GM18861 (cell line): ENCODE data around the gene PRAMEF13.
"Not testable (repeated sequence)": the region's sequence is repeated elsewhere in the genome, so short reads cannot be mapped to it uniquely, and the experiment has no call there.

Source experiments
- ATAC-seq: cut with Tn5 transposase; IDR thresholded peaks from one replicate; pipeline ENCODE4 v1.9.1; 2021; ENCODE audit not compliant: unreplicated experiment

The PRAMEF13 gene

GRCh38 chr1:13201309-13201708, at the start of gene PRAMEF13:
PRAMEF13 (minus strand) TSS chr1:13201409; CDS start chr1:13199589, 1,820 bp downstream.
- ATAC-seq, result not testable (repeated sequence)

- not testable (repeated sequence) for ATAC-seq
These were observed 45.9 kb upstream of the PRAMEF13 start for GRCh38 chr1:13247122-13247521.

- ATAC-seq, result not testable (repeated sequence)
These were observed 45.3 kb upstream of the PRAMEF13 start for GRCh38 chr1:13246554-13246871.

- ATAC-seq, result not testable (repeated sequence)
These were observed 44.8 kb upstream of the PRAMEF13 start for GRCh38 chr1:13245841-13246553.

GRCh38 chr1:13243536-13244263, 42.5 kb upstream of the PRAMEF13 start:
- ATAC-seq, result not testable (repeated sequence)

GRCh38 chr1:13239633-13240032, 38.4 kb upstream of the PRAMEF13 start:
- not testable (repeated sequence) for ATAC-seq

GRCh38 chr1:13237572-13237971, 36.4 kb upstream of the PRAMEF13 start:
- ATAC-seq, result not testable (repeated sequence)

GRCh38 chr1:13234057-13234456, 32.8 kb upstream of the PRAMEF13 start:
- not testable (repeated sequence) for ATAC-seq

- not testable (repeated sequence) for ATAC-seq
These were observed 30.8 kb upstream of the PRAMEF13 start for GRCh38 chr1:13232056-13232455.

GRCh38 chr1:13231061-13231750, 30.0 kb upstream of the PRAMEF13 start:
- not testable (repeated sequence) for ATAC-seq

GRCh38 chr1:13230601-13231000, 29.4 kb upstream of the PRAMEF13 start:
- ATAC-seq, result not testable (repeated sequence)

GRCh38 chr1:13230096-13230495, 28.9 kb upstream of the PRAMEF13 start:
- ATAC-seq, result not testable (repeated sequence)

GRCh38 chr1:13228343-13228781, 27.2 kb upstream of the PRAMEF13 start:
- no peak for ATAC-seq

GRCh38 chr1:13227271-13228055, 26.3 kb upstream of the PRAMEF13 start:
- ATAC-seq, result not testable (repeated sequence)

- not testable (repeated sequence) for ATAC-seq
These were observed 24.5 kb upstream of the PRAMEF13 start, which contains the start of gene PRAMEF18 for GRCh38 chr1:13225675-13226204. PRAMEF18 (minus strand) TSS chr1:13226154; CDS start chr1:13226106, 48 bp downstream.

GRCh38 chr1:13224480-13225060, 23.4 kb upstream of the PRAMEF13 start:
- no peak for ATAC-seq

GRCh38 chr1:13222788-13223187, 21.6 kb upstream of the PRAMEF13 start:
- ATAC-seq, result not testable (repeated sequence)

GRCh38 chr1:13219203-13219602, 18.0 kb upstream of the PRAMEF13 start:
- ATAC-seq, result not testable (repeated sequence)

GRCh38 chr1:13216619-13217018, 15.4 kb upstream of the PRAMEF13 start:
- ATAC-seq, result not testable (repeated sequence)

GRCh38 chr1:13208712-13209111, 7.5 kb upstream of the PRAMEF13 start:
- not testable (repeated sequence) for ATAC-seq
